ENCODE measurements around the gene BTBD2.

The BTBD2 gene

GRCh38 chr19:2015608-2015950 lies at the start of gene BTBD2:
Gene BTBD2 (minus strand): TSS chr19:2015714. CDS start chr19:2015703, 11 bp downstream.
- H3K4me3 ChIP-seq, result peak within 1 kb of the TSS; percentile 82
- peak within 1 kb of the TSS; percentile 71 for H3K9ac ChIP-seq (ENCODE audit: insufficient read length)
- H3K36me3 ChIP-seq (ENCODE audit: insufficient read depth, low read length), result no peaks in the 10 kb centered on the region
- no peak for TF ChIP-seq FOXP2 (optimal IDR thresholded peaks at IDR 0.05; ENCODE audit: control extremely low read depth, extremely low read length, insufficient read depth)
- no peak for TF ChIP-seq POLR2AphosphoS5 (IDR thresholded peaks at IDR 0.05; ENCODE audit: borderline replicate concordance, low read depth, low read length)
- TF ChIP-seq EZH2 (IDR thresholded peaks at IDR 0.05), result no peak
- H3K9me3 ChIP-seq (ENCODE audit: low read depth, low read length), result no peaks in the 10 kb centered on the region
- peak; percentile 28 for DNase-seq (ENCODE audit: low read depth, low spot score)
- H3K27ac ChIP-seq, result no peak within 1 kb of the TSS

GRCh38 chr19:2064788-2065524 lies 49.4 kb upstream of the BTBD2 start:
- no peaks in the 10 kb centered on the region for H3K36me3 ChIP-seq (ENCODE audit: insufficient read depth, low read length)
- H3K9me3 ChIP-seq (ENCODE audit: low read depth, low read length), result no peaks in the 10 kb centered on the region
- TF ChIP-seq FOXP2 (optimal IDR thresholded peaks at IDR 0.05; ENCODE audit: control extremely low read depth, extremely low read length, insufficient read depth) (no peak), POLR2AphosphoS5 (IDR thresholded peaks at IDR 0.05; ENCODE audit: borderline replicate concordance, low read depth, low read length) (no peak)
- DNase-seq (ENCODE audit: low read depth, low spot score), result no peak
- H3K27ac ChIP-seq, result no peak overlapping the region
- H3K4me3 ChIP-seq, result no peak overlapping the region
- no peak overlapping the region for H3K9ac ChIP-seq (ENCODE audit: insufficient read length)

GRCh38 chr19:2064395-2064787 lies 48.9 kb upstream of the BTBD2 start:
- Histone ChIP-seq H3K4me3 (no peak overlapping the region), H3K9me3 (ENCODE audit: low read depth, low read length) (no peaks in the 10 kb centered on the region), H3K27ac (no peak overlapping the region), H3K36me3 (ENCODE audit: insufficient read depth, low read length) (no peaks in the 10 kb centered on the region), H3K9ac (ENCODE audit: insufficient read length) (no peak overlapping the region)
- no peak for DNase-seq (ENCODE audit: low read depth, low spot score)
- TF ChIP-seq POLR2AphosphoS5 (IDR thresholded peaks at IDR 0.05; ENCODE audit: borderline replicate concordance, low read depth, low read length), result no peak
- TF ChIP-seq EZH2 (IDR thresholded peaks at IDR 0.05), result no peak
- no peak for TF ChIP-seq FOXP2 (optimal IDR thresholded peaks at IDR 0.05; ENCODE audit: control extremely low read depth, extremely low read length, insufficient read depth)

- Histone ChIP-seq H3K27ac (no peak overlapping the region), H3K9ac (ENCODE audit: insufficient read length) (no peak overlapping the region), H3K36me3 (ENCODE audit: insufficient read depth, low read length) (no peaks in the 10 kb centered on the region), H3K9me3 (ENCODE audit: low read depth, low read length) (no peaks in the 10 kb centered on the region), H3K4me3 (no peak overlapping the region)
- DNase-seq (ENCODE audit: low read depth, low spot score), result no peak
- TF ChIP-seq FOXP2 (optimal IDR thresholded peaks at IDR 0.05; ENCODE audit: control extremely low read depth, extremely low read length, insufficient read depth) (no peak), POLR2AphosphoS5 (IDR thresholded peaks at IDR 0.05; ENCODE audit: borderline replicate concordance, low read depth, low read length) (no peak), EZH2 (IDR thresholded peaks at IDR 0.05) (no peak)
Observed at GRCh38 chr19:2063824-2064223, 48.3 kb upstream of the BTBD2 start.

- no peak overlapping the region for H3K9ac ChIP-seq (ENCODE audit: insufficient read length)
- DNase-seq (ENCODE audit: low read depth, low spot score), result no peak
- H3K27ac ChIP-seq, result peak overlapping the region; percentile 54
- no peak overlapping the region; the same call in 1 of the 2 replicates for H3K4me3 ChIP-seq
- no peaks in the 10 kb centered on the region for H3K9me3 ChIP-seq (ENCODE audit: low read depth, low read length)
- TF ChIP-seq EZH2 (IDR thresholded peaks at IDR 0.05), result no peak
- no peak for TF ChIP-seq FOXP2 (optimal IDR thresholded peaks at IDR 0.05; ENCODE audit: control extremely low read depth, extremely low read length, insufficient read depth)
- TF ChIP-seq POLR2AphosphoS5 (IDR thresholded peaks at IDR 0.05; ENCODE audit: borderline replicate concordance, low read depth, low read length), result no peak
- no peaks in the 10 kb centered on the region for H3K36me3 ChIP-seq (ENCODE audit: insufficient read depth, low read length)
Observed at GRCh38 chr19:2062770-2063169, 47.3 kb upstream of the BTBD2 start.

DNA sequence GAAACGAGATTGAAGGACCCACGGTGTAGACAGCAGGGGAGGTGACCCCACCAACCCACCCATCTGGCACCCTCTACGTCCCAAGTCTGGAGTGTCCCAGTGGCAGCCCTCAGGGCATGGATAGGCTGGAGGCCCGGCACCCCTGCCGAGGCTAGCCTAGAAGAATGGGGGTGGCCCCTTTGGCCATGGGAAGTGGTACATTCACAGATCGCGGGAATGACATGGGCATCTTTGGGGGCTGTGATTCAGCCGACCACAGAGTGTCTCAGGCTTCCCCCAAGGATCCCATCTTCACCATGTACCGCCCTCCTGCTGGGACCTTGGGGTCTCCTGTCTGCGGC lies 46.8 kb upstream of the BTBD2 start:
- Histone ChIP-seq H3K9me3 (ENCODE audit: low read depth, low read length) (no peaks in the 10 kb centered on the region), H3K36me3 (ENCODE audit: insufficient read depth, low read length) (no peaks in the 10 kb centered on the region), H3K4me3 (peak overlapping the region; percentile 97), H3K9ac (ENCODE audit: insufficient read length) (peak overlapping the region; percentile 88), H3K27ac (peak overlapping the region; percentile 93)
- no peak for DNase-seq (ENCODE audit: low read depth, low spot score)
- TF ChIP-seq FOXP2 (optimal IDR thresholded peaks at IDR 0.05; ENCODE audit: control extremely low read depth, extremely low read length, insufficient read depth), result no peak
- TF ChIP-seq EZH2 (IDR thresholded peaks at IDR 0.05), result no peak
- TF ChIP-seq POLR2AphosphoS5 (IDR thresholded peaks at IDR 0.05; ENCODE audit: borderline replicate concordance, low read depth, low read length), result no peak

- Histone ChIP-seq H3K9me3 (ENCODE audit: low read depth, low read length) (no peaks in the 10 kb centered on the region), H3K9ac (ENCODE audit: insufficient read length) (peak overlapping the region; percentile 96), H3K4me3 (peak overlapping the region; percentile 97), H3K27ac (peak overlapping the region; percentile 96), H3K36me3 (ENCODE audit: insufficient read depth, low read length) (no peaks in the 10 kb centered on the region)
- TF ChIP-seq EZH2 (IDR thresholded peaks at IDR 0.05) (no peak), POLR2AphosphoS5 (IDR thresholded peaks at IDR 0.05; ENCODE audit: borderline replicate concordance, low read depth, low read length) (peak; percentile 90)
- DNase-seq (ENCODE audit: low read depth, low spot score), result peak; percentile 93
Observed at GRCh38 chr19:2061495-2062388, 46.2 kb upstream of the BTBD2 start.

DNA sequence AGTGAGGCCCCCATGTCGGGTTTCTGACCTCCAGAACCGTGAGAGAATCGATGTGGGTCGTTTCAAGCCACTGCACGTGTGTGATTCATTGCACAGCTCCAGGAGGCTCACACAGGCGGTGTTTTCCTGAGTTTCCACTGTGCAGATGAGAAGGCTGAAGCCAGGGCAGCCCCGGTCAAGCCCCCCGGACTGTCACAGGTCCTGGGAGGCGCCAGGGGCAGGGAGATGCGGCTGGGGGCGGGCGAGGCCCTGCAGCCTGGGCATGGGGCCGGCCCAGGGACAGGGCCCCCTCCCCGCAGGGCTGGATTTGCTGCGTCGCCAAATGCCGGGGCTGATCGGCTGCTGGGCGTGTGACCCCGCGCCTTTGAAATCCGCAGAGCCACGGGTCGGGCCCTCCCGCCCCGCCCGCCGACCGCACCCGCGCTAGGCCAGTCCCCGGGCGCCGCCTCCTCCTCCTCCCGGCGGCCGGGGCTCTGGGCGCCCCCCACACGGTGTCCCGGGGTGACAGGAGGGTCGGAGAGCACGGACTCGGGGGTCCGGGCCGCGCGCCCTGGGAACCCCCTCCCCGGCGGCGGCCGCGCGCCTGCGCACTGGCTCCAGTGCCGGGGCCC lies 45.5 kb upstream of the BTBD2 start:
- DNase-seq (ENCODE audit: low read depth, low spot score), result no peak

More for the DNA sequence above, 45.5 kb upstream of the BTBD2 start:
- no peaks in the 10 kb centered on the region for H3K36me3 ChIP-seq (ENCODE audit: insufficient read depth, low read length)
- peak overlapping the region; percentile 97 for H3K4me3 ChIP-seq
- H3K9ac ChIP-seq (ENCODE audit: insufficient read length), result peak overlapping the region; percentile 96
- TF ChIP-seq POLR2AphosphoS5 (IDR thresholded peaks at IDR 0.05; ENCODE audit: borderline replicate concordance, low read depth, low read length) (0 out of 2 replicates have a peak, but pooled peaks have one; percentile 44), FOXP2 (optimal IDR thresholded peaks at IDR 0.05; ENCODE audit: control extremely low read depth, extremely low read length, insufficient read depth) (no peak)
- peak overlapping the region; percentile 96 for H3K27ac ChIP-seq
- H3K9me3 ChIP-seq (ENCODE audit: low read depth, low read length), result no peaks in the 10 kb centered on the region

All from SK-N-MC (cell line).